HG03097 (cell line): Measurements from ENCODE around the gene BCAR3.

Source experiments
- ATAC-seq: cut with Tn5 transposase; IDR thresholded peaks from one replicate; pipeline ENCODE4 v1.9.1; 2021; ENCODE audit not compliant: unreplicated experiment, low FRiP score

Gene BCAR3

GRCh38 chr1:93521618-93522017 is 160.0 kb downstream of the BCAR3 start:
- no peak for ATAC-seq

GRCh38 chr1:93519199-93519829 is 162.3 kb downstream of the BCAR3 start:
- no peak for ATAC-seq

DNA sequence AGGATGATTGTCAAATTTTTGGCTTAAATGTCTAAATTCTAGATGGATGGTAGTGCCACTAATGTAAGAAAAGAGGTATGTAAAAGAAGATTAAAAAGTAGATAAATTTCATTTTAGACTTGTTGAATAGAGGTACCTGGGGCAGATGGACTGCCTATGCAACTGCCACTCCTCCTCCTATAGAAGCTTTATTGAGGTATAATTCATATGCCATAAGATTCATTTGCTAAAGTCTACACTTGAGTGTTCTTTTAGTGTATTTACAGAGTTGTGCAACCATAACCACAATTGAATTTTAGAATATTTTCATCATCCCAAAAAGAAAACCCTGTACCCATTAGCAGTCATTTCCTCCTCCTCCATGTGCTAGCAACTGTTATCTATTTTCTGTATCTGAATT is 163.1 kb downstream of the BCAR3 start:
- ATAC-seq: no peak

DNA sequence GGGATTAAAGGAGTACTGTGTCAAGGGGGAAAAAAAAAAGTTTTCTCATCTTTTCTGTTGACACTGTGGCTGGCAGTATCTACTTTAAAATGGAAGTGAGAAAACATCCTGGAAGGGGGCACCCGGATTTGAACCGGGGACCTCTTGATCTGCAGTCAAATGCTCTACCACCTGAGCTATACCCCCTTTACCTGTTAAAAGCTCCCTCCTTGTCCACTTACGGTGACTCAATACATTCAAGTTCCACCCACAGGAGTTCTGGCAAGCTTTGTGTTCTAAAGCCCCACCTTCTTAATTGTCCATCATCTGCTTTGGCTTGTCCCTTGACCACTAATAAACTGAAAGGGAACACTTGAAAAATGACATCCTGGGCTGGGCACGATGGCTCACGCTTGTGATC is 165.5 kb downstream of the BCAR3 start:
- no peak for ATAC-seq
